HG02973 (cell line): ENCODE measurements around the gene SERPINB12.

Experiments used
- ATAC-seq: cut with Tn5 transposase; IDR thresholded peaks from one replicate; pipeline ENCODE4 v1.9.1; 2021; ENCODE audit warnings: moderate library complexity; ENCODE audit not compliant: unreplicated experiment

SERPINB12 gene

DNA sequence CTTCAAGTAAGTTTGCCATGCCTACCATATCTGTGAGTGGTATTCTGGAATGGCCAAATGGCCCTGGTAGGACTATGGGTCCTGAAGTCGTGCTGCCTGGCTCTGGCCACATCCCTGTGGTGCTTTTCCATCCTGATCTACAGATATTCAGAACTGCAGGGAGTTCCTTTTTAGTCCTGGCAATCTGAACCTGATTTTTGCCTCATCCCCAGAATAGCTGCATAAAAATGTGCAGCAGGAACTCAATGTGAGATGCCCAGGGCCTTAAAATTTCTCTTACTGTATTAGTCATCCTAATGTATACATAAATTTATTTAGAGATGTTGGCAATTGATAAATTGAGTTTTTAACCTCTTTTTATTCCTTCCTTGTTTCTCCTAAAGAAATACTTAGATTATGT, 50.3 kb downstream of the SERPINB12 start:
- no peak for ATAC-seq

DNA sequence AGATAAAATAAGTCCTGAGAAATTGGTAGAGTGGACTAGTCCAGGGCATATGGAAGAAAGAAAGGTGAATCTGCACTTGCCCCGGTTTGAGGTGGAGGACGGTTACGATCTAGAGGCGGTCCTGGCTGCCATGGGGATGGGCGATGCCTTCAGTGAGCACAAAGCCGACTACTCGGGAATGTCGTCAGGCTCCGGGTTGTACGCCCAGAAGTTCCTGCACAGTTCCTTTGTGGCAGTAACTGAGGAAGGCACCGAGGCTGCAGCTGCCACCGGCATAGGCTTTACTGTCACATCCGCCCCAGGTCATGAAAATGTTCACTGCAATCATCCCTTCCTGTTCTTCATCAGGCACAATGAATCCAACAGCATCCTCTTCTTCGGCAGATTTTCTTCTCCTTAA, 54.8 kb downstream of the SERPINB12 start:
- no peak for ATAC-seq

DNA sequence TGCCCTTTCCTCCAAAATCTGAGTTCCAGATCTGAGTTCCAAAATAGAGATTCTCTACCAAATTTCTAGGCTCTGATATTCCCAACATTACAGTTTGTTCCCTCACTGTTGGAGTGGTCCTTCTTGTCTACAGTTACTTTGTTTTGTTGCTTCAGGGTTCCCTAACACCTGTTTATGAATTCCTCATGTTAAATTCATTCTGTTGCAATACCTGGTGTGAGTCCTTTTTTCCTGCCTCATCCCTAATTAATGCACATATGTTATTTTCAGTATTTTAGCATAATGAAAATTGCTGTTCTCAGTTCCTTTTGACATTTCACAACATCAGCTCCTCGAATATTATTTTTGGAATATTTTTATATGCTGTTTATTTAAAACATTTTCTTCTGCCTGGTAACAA, 61.2 kb downstream of the SERPINB12 start:
- ATAC-seq, result no peak

DNA sequence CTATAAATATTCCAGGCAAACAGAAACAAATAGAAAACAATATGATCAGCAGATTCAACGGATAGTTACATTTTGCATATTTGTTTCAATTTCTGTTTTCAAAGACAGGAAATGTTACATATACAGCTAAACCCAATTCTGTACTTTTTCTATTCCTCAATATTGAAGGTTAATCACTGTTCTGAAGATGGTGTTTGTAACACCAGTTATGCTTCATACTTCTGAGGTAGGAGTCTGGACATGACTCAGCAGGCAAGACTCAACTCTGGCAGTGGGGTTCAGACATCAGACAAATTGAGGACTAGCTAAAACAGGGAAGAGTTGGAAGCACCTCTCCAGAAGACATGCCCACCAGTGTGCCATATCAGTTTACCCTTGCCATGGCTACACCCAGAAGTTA, 61.6 kb downstream of the SERPINB12 start:
- ATAC-seq, result peak; percentile 95

DNA sequence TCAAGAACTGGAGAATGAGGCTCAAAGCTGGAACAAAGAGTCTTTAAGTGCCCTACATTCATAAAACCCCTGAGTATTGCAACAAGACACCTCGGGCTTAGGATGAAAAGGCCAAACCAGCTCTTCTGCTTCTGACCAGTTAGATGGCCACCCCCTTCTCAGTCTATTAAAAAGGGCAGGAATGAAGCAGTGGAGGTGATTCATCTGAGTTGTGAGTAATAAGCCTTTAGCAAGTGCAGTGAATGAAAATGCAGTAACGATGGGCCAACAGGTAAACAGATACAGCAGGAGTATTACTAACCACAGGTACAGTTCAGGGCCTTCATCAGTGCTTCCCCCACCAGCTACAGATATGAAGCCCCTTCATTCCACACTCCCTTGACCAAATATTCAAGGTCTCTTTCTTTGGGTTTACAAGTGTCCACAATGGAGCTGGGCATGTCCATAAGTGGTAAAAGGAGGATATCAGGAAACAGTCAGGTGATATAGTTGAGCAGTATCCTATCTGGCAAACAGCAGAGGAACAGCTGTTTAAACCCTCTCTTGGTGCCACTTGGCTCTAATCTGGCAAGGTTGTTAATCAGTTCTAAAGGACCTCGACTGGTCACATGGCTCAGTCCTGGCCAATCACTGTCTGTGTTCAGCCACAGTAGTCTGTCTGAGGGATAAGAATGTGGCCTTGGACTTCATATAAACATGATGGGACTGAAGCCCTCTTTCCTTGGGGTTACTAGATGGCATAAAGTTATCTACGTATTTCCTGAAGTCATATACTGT, 62.8 kb downstream of the SERPINB12 start:
- ATAC-seq, result no peak

DNA sequence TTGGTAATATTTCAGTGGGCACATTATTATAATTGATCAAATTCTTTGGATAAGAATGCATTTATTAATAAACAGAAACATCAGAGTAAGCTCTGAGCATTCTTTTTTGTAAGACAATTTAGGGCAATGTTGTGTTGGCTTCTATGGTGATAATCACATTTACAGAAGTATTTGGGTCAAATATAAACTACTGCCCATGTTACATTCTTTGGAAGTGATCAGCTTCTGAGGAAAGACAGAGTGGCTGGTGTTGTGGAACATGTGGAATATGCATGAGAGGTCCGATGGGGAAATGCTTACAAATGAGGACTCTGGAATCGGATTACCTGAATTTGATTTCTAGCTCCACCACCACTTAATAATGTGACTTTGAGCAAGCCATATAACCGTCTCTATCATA, 64.4 kb downstream of the SERPINB12 start:
- ATAC-seq, result no peak

DNA sequence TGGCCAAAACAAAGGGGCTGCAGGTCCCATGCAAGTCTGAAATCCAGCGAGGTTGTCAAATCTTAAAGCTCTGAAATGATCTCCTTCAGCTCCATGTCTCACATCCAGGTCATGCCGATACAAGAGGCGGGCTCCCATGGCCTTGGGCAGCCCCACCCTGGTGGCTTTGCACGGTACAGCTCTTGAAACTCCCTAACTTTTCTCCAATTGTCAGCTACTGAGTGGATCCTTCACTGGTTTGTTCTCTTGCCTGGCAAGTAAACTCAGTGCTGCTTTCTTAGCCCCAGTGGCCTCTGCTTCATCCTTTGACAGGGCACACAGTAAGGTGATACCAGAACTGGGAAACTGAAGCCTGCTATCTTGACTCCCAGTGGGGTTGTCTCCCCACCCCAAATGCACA, 71.3 kb downstream of the SERPINB12 start:
- no peak for ATAC-seq

DNA sequence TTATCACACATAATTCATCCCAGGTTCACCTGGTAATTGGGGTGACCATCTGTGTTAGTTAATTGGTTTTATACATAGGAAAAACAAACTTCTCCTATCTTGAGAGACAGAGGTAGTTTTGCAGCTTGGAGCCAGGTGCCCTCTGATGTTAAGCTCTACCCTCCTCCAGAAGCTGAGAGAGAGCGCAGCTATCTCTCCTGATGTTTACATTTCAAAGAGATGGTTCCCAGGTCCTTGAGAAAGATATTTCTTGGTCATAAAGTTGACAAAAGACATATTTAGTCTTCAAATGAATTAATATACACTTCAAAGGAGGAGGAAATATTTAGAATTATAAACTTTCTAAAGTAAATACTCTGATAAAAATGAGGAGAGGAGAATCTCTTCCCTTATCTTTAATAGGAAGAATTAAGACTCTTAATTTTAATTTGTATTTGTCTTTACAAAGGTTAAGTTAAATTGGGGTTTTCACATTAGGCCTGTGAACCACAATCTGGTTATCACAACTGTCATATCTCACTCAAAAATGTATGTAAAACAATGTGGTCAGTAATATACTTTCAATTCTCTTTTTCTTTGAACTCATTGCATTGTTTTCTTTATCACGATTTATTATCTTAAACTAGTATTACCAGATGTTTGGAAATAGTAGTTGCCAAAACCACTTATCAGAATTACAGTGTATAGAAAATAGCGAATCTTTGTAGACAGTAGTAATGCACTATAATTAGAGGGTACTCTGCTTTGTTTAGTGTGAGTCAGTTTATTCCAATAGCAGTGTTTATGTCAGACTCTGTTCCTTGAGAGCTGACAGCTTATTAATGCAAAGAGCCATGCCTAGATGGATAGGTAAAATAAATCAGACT, 75.1 kb downstream of the SERPINB12 start:
- ATAC-seq, result peak; percentile 86

DNA sequence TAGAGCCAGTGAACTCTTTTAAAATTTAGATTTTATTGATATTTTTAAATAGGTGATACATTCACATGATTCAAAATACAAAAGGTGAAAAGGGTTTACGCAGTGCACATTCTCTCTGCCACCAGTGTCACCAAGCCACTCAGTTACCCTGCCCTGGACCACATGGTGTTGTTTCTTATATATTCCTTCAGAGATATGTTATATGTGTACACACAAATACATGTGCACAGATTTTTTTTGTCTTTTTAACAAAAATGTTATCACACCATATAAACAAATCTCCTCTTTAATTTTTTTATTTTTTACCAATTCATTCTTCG, 75.7 kb downstream of the SERPINB12 start:
- ATAC-seq, result no peak
